Spleen (tissue), 7 donors: ENCODE data around the gene RRP12.

Experiments
- POLR2A ChIP-seq, 3 donors: fragments of 450-650 bp; IDR thresholded peaks; one replicate each; pipeline ENCODE4 v1.5.1; 2017; ENCODE audit warnings: antibody characterized with exemption in 3 of 3, mild to moderate bottlenecking in 1 of 3
- POLR2AphosphoS5 ChIP-seq, 3 donors: sonication (generic); formaldehyde crosslinking; IDR thresholded peaks; one replicate each; pipeline ENCODE4 v1.5.1; 2017; ENCODE audit warnings: antibody characterized with exemption in 3 of 3
- TF ChIP-seq, protein P1 (sequence below), 11 experiments: fragments of 200-600 bp in 7 of 11; fragments of 450-650 bp in 4 of 11; sonication (generic) in 4 of 11; IDR thresholded peaks in 8 of 11; conservative IDR thresholded peaks in 3 of 11; 1 replicate in 7 of 11; 2 replicates in 4 of 11; pipeline versions ENCODE4 v1.4.0 to v1.8.0; 2016 to 2021; ENCODE audit warnings: antibody characterized with exemption in 11 of 11, inconsistent platforms in 4 of 11, mild to moderate bottlenecking in 1 of 11
- donor health status: DM: no; HTN: no; CAD: no; lungs with moderate emphysema.
- donor health status: DM: no; HTN: no; CAD: no.
- donor health status: DM: no; HTN: no; CAD: no.

DNA sequence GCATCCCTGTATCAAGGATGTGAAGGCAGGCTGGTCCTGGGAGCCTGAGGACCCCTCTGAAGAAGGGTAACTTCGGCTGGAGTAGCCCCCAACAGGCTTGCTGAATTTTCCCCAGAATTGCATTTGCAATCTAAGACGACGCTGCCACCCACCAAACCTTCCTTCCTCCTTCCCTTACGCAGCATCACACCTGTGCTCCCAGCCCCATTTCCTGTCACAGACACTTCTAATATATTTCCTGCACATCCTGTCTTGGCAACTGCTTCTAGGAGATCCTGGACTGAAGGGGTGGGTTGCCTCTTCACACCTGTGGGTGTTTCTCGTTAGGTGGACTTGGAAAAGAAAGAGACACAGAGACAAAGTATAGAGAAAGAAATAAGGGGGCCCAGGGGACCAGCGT, 15.4 kb upstream of the RRP12 start:
- TF ChIP-seq, protein P1, sequence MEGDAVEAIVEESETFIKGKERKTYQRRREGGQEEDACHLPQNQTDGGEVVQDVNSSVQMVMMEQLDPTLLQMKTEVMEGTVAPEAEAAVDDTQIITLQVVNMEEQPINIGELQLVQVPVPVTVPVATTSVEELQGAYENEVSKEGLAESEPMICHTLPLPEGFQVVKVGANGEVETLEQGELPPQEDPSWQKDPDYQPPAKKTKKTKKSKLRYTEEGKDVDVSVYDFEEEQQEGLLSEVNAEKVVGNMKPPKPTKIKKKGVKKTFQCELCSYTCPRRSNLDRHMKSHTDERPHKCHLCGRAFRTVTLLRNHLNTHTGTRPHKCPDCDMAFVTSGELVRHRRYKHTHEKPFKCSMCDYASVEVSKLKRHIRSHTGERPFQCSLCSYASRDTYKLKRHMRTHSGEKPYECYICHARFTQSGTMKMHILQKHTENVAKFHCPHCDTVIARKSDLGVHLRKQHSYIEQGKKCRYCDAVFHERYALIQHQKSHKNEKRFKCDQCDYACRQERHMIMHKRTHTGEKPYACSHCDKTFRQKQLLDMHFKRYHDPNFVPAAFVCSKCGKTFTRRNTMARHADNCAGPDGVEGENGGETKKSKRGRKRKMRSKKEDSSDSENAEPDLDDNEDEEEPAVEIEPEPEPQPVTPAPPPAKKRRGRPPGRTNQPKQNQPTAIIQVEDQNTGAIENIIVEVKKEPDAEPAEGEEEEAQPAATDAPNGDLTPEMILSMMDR (IDR thresholded peaks at IDR 0.05 in 8 of 11, conservative IDR thresholded peaks at IDR 0.05 in 3 of 11) = no peak
- TF ChIP-seq POLR2A (IDR thresholded peaks at IDR 0.05) = no peak
- TF ChIP-seq POLR2AphosphoS5 (IDR thresholded peaks at IDR 0.05) = no peak
